ENCODE results near the gene PBX4.

Gene PBX4

DNA sequence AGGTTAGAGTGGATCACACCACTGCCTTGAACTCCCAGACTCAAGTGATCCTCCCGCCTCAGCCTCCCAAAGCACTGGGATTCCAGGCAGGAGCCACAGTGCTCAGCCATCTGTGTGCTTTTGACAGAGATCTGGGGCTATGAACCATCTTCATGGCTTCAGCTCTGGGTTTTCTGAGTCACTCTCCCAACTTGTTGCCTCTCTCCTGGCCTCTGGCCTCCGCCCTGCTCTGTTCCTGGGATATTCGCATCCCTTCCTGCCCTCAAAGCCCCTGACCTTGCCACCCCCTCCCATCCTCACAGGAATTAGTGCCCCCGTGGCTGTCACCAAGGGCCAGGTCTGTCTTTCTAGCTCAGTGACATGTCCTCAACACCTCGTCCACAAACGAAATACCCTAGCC is 30.7 kb upstream of the PBX4 start:
- DNase-seq, result no peak

GRCh38 chr19:19647037-19647835 is 28.7 kb upstream of the PBX4 start:
- DNase-seq, result no peak

GRCh38 chr19:19645233-19645870 is 26.9 kb upstream of the PBX4 start:
- DNase-seq, result no peak

- no peak for DNase-seq
Observed at GRCh38 chr19:19644054-19644388, 25.5 kb upstream of the PBX4 start.

DNA sequence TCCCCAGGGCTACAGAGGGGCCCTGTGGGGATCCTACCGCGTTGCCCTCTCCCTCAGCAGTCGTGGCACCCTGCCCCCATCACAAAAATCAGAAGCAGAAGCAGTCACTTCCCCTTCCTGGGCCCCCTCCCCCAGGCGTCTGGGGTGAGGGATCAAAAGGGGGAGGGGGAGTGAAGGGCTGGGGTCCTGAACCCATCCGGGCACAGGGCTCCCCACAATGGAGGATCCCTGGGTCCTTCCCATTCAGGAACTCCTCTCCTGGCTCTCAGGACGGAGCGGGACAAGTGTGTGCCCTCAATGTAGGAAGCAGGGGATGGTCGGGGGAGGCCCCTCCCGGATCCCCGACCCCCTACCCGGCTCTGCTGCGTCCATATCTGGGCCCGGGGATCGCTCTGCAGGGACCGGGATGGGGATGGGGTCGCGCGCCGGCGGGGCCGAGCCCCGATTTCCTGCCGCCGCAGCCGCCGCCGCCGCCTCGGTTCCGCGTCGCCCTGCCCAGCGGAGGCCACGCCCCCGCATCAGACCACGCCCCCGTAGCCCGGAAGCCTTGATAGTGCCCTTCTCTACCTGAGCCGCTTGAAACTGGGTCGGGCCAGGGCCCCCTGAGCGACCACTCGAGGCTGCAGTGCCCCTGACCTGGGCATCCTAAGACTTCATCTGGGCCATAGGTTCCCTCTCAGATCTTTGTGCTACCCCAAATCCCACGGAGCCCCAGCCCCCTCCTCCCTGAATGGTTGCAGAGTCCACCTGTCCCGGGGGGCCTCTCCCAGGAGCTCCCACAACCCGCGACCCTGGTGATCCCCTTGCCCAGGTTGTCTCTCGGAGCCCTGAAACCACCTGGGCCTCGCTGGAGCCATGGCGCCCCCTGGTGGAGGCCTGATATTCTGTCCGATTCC is 24.9 kb upstream of the PBX4 start, which contains the start of gene GMIP:
TSS of gene GMIP (minus strand) at position 500 of the 896 bp plus-strand sequence. CDS start at position 372, 128 bp downstream.
- peak; percentile 93 for DNase-seq

- DNase-seq, result peak; percentile 69
Observed at GRCh38 chr19:19642506-19643157, 24.1 kb upstream of the PBX4 start.

DNA sequence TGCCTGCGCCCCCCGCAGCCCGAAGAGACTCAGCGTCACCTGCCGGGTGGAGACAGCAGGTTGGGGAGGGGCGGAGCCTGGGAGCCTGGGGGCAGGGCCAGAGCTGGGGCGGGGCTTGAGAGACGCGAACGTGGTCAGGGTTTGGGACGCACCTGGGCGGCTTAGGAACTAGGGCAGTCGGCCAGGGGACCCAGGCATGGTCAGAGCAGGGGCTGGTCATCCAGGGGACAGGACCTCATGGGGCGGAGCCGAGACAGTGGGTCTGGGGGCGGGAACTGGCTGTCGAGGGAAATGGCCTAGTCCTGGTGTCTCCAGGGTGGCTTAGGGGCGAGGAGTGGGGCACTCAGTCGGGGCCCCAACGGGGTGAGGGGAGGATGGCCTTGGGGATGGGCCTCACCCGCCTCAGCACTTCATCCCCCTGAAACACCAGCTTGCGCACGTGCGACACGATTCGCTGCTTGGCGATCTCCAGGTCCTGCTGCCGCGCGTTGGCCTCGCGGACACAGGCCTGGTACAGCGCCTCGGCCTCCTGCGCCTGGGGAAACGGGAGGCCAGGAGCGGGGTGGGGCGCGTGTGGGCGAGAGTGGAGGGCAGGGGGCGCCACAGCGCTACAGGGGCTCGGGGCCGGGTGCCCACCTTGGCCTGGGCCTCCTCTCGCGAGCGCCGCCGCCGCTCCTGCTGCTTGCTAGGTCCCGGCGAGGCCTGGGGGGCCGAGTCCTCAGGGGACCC is 19.2 kb upstream of the PBX4 start:
- DNase-seq, result peak; percentile 44

GRCh38 chr19:19637186-19637522 is 18.7 kb upstream of the PBX4 start:
- no peak for DNase-seq

GRCh38 chr19:19636573-19637185 is 18.2 kb upstream of the PBX4 start:
- DNase-seq, result no peak

GRCh38 chr19:19635313-19635702 is 16.8 kb upstream of the PBX4 start:
- DNase-seq, result no peak

GRCh38 chr19:19634516-19635312 is 16.2 kb upstream of the PBX4 start:
- no peak for DNase-seq

GRCh38 chr19:19633711-19634515 is 15.4 kb upstream of the PBX4 start:
- DNase-seq, result no peak

DNA sequence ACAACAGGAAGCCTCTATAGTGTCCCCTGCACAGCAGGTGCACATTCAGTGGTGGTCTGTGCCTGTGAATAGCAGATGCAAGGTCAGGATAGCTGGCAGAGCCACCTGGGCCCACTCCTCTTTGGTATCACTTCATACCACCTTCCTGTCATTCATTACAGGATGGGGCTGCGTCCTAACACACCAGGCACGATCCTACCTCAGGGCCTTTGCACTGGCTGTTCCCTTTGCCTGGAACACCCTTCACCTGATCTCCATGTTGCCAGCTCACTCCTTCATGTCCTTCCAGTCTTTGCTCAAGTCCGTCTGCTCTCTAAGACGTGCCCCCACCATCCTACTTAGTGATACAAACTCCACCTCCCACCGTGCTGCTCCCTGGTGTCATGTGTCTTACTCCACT is 14.2 kb upstream of the PBX4 start:
- DNase-seq, result no peak

GRCh38 chr19:19631346-19631745 is 12.9 kb upstream of the PBX4 start:
- no peak for DNase-seq

DNA sequence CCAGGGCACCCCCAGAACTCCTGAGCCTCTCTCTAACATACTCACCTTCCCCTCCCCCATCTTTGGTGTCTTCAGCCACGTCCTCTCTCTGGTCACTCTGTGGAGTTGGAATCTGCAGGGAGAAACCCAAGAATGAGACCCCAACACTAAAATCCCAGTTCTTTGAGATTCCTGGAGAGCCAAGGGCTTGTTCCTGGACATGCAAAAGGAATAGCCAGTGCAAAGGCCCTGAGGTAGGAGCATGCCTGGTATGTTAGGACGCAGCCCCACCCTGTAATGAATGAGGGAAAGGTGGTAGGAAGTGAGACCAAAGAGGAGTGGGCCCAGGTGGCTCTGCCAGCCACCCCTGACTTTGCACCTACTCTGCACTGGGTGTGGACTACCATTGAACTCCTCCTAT is 11.9 kb upstream of the PBX4 start:
- no peak for DNase-seq

DNA sequence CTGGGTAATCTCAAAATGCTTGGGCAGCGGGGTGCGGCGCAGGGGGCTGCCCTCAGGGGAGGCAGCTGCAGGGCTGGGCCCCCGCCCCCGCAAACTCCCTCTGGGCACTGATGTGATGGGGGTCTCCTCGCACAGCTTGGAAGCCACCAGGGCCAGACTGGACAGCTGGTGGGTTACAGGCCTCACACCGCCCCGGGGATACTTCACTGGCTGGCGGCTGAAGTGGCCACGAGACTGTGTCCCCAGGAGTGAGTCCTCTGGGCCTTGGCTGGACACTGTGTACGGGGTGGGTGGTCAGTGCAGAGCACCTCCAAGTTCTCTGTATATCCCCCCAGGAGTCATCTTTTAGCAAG is 11.6 kb upstream of the PBX4 start:
- DNase-seq, result no peak

DNA sequence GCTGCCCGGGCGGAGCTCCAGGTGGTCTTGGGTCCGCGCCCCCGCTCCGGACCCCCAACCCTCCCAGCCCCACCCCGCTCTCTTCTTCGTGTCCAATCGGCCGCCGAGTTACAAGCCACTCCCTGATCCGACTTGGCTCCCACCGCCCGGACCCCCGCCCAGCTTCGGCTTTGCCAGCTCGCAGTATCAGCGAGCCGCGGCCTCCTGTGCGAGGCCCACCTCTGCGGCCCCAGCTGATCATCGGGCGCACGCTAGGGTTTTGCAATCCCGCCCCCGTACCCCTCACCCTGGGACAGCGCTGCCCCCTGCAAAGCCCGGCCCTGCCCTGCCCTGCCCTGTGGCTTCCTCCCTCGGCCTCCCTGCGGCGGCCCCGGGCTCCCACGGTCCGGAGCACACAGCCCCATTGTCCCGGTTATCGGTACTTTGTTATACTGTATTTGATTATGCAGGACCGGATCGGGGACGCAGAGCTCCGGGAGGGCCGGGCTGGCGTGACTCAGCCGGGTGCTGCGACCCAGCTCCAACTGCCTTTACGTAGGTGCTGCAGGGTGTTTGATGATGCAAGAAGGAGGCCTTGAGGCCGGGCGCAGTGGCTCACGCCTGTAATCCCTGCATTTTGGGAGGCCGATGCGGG is 10.1 kb upstream of the PBX4 start:
- DNase-seq, result peak; percentile 65

- peak; percentile 78 for DNase-seq
Observed at GRCh38 chr19:19627621-19628500, 9.4 kb upstream of the PBX4 start, which contains the start of gene LPAR2. LPAR2 (minus strand) TSS chr19:19628220; CDS start chr19:19627275, 945 bp downstream.

Measured in stimulated activated CD8-positive, alpha-beta memory T cell treated with anti-CD3 and anti-CD28 coated beads, Interleukin-4, amount 100 ng/mL, for 48 hours (primary cell).